H1 (cell line): ENCODE results near the gene PANK3. TPM values are rescaled to one million over a fixed set of nuclear protein-coding genes. Genes with fewer than 3 reads are reported as not detected.

Experiments
- ATF2 ChIP-seq: IDR thresholded peaks from 2 replicates; pipeline ENCODE4 v1.6.1; 2012; ENCODE audit warnings: low read length, inconsistent platforms
- BRCA1 ChIP-seq: IDR thresholded peaks from 2 replicates; pipeline ENCODE4 v1.6.1; 2012; ENCODE audit warnings: low read depth, low read length, improper control_type of control experiment
- CBX8 ChIP-seq: fragments of 300-800, 300-1000 bp; sonication (generic); IDR thresholded peaks from 2 replicates; pipeline ENCODE4 v1.7.1; 2016; ENCODE audit warnings: low read depth, low read length, borderline replicate concordance
- CHD1 ChIP-seq: IDR thresholded peaks from 2 replicates; pipeline ENCODE4 v1.6.1; 2012; ENCODE audit warnings: low read depth, low read length, improper control_type of control experiment
- CTBP2 ChIP-seq: IDR thresholded peaks from 2 replicates; pipeline ENCODE4 v1.7.0; 2011; ENCODE audit warnings: borderline replicate concordance, mild to moderate bottlenecking, moderate library complexity, mixed read lengths, low read length; ENCODE audit not compliant: insufficient read depth, insufficient read length
- EZH2 ChIP-seq: fragments of 200-600 bp; sonication (generic); IDR thresholded peaks from 2 replicates; pipeline ENCODE4 v1.7.1; 2012; ENCODE audit warnings: low read depth, mild to moderate bottlenecking, moderate library complexity, low read length, inconsistent platforms; ENCODE audit not compliant: severe bottlenecking
- PHF8 ChIP-seq: fragments of 200-600 bp; sonication (generic); conservative IDR thresholded peaks from 2 replicates; pipeline ENCODE4 v1.7.1; 2012; ENCODE audit warnings: low read depth, mild to moderate bottlenecking, inconsistent platforms, low read length, moderate library complexity
- RBBP5 ChIP-seq: IDR thresholded peaks from 2 replicates; pipeline ENCODE4 v1.7.1; 2012; ENCODE audit warnings: low read depth, mild to moderate bottlenecking, inconsistent platforms, low read length, moderate library complexity, borderline replicate concordance
- RNF2 ChIP-seq: fragments of 200-900, 300-1000 bp; sonication (generic); IDR thresholded peaks from 2 replicates; pipeline ENCODE4 v1.7.1; 2016; ENCODE audit warnings: borderline replicate concordance, low read depth, mild to moderate bottlenecking, antibody characterized with exemption, low read length; ENCODE audit not compliant: poor library complexity, severe bottlenecking; ENCODE audit errors: missing control alignments
- SP1 ChIP-seq: IDR thresholded peaks from 2 replicates; pipeline ENCODE4 v1.6.1; 2011; ENCODE audit warnings: low read depth, low read length
- TCF12 ChIP-seq: IDR thresholded peaks from 2 replicates; pipeline ENCODE4 v1.6.1; 2011; ENCODE audit warnings: low read depth, mild to moderate bottlenecking, low read length
- polyA plus RNA-seq, 7 experiments: library from polyadenylated mRNA; depleted of rRNA in 3 of 7; stranded (reverse) in 5 of 7; unstranded in 2 of 7; fragments of >200 nt in 5 of 7; fragments of 200-250 nt in 2 of 7; gene quantifications; 1 replicate in 5 of 7; 2 replicates in 1 of 7; 4 replicates in 1 of 7; pipeline versions ENCODE4 v1.2.1 to v1.2.3, GENCODE V29; 2011 to 2013; ENCODE audit warnings: missing spikeins in 2 of 7, mixed read lengths in 2 of 7
- total RNA-seq: library from RNA; stranded (reverse); fragmentation: NEBNext Ultra II Directional; extraction: Animal tissue kit (Norgen Biotek cat#: 25700); gene quantifications from 2 replicates; pipeline ENCODE4 v1.2.1, GENCODE V29; 2021

Gene PANK3
- total and polyA plus RNA-seq, 2 of the 8 experiments (the other 6 are each of a cell fraction or from before 2014, with no cell fraction given) = 8.6 to 101 TPM

GRCh38 chr5:168575391-168576372 lies 3.5 kb downstream of the PANK3 start (continued):
- no peak for TF ChIP-seq EZH2
- TF ChIP-seq TCF12 = no peak
- TF ChIP-seq RNF2 = no peak
- no peak for TF ChIP-seq ATF2
- TF ChIP-seq CHD1 = no peak
- no peak for TF ChIP-seq CBX8
- TF ChIP-seq BRCA1 = no peak
- TF ChIP-seq PHF8 = no peak
- TF ChIP-seq SP1 = no peak
- no peak for TF ChIP-seq CTBP2
- TF ChIP-seq RBBP5 = no peak
